HG02981 (cell line): ENCODE data around the gene LVRN.

Source experiments
- ATAC-seq: cut with Tn5 transposase; IDR thresholded peaks from one replicate; pipeline ENCODE4 v1.9.1; 2021; ENCODE audit warnings: mild to moderate bottlenecking, moderate library complexity; ENCODE audit not compliant: unreplicated experiment

The LVRN gene

DNA sequence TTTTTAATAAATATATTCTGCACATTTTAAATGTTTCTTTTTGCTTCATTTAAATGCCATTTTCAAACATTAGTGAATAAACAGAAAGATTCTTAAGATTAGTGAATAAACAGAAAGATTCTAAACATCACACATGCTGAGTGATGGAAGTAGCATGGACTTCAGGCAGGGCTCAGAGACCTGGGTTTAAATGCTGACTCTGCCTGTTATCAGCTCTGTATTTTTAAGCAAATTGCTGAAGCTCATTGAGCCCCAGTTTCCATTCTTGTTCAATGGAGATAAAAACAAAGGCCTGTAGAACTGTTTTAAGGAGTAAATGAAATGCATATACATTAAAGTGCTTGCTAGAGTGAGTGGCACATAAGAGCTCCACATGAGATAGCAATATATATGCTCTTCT, 8.1 kb upstream of the LVRN start:
- no peak for ATAC-seq

DNA sequence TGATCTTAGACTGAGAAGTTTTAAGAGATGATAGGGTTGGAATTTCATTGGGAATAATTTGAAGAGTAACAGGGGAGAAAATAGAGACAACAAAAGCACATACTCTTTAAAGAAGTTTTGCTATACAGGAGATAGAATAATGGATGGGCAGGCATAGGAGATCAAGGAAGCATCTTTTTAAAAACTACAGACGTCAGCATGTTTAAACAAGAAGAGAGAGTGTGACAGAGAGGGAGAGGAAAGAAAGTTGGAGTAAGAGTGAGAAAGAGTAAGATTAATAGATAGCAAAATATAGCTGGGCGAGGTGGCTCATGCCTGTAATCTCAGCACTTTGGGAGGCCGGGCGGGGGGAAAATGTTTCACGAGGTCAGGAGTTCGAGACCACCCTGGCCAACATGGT, 5.3 kb upstream of the LVRN start:
- no peak for ATAC-seq

DNA sequence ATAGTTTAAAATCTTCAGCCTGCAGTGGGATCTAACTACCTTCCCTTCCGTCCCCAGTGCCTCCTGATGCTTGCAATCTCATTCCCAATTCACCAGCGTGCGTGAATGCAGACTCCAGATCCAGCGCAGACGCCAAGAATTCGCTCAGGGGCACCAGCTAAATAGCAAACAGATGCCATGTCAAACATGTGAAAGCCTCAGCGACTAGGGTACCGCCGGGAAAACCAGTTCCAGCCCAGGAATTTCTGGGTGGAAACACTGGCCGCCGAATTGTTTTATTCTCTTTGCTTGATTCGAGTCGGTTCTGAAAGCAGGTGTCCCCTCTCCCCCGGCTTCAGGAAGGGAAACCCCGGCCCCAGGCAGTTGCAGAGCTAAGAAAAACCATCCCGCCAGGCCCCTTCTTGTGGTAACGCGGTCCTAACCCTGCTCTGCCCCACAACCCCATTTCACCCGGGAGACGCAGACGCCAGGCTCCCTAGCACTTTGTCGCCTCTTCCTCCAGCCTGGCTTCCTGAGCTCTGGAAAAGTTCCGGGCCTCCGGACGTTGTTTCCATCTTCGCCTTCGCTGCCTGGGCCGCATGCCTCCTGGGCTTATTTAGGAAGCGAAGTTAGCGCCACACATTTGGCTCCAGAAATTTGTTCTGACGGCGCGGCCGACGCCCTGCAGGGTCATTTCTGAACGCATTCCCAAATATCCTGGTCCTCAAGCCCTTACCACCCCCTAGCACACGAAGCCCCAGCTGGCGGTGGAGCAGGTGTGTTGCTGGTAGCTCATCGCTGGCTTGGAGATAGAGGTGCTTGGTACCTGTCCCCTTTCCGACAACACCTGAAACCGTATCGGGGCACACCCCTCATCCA, 665 bp upstream of the LVRN start:
- no peak for ATAC-seq

DNA sequence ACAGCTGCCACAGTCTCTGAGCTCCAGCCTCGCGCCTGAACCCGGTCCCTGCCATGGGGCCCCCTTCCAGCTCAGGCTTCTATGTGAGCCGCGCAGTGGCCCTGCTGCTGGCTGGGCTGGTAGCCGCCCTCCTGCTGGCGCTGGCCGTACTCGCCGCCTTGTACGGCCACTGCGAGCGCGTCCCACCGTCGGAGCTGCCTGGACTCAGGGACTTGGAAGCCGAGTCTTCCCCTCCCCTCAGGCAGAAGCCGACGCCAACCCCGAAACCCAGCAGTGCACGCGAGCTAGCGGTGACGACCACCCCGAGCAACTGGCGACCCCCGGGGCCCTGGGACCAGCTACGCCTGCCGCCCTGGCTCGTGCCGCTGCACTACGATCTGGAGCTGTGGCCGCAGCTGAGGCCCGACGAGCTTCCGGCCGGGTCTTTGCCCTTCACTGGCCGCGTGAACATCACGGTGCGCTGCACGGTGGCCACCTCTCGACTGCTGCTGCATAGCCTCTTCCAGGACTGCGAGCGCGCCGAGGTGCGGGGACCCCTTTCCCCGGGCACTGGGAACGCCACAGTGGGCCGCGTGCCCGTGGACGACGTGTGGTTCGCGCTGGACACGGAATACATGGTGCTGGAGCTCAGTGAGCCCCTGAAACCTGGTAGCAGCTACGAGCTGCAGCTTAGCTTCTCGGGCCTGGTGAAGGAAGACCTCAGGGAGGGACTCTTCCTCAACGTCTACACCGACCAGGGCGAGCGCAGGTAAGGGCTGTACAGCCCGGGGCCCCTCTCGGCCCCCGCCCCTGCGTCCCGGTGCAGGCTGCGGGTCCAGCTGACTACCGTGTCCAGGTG, 509 bp downstream of the LVRN start:
- ATAC-seq, result no peak

DNA sequence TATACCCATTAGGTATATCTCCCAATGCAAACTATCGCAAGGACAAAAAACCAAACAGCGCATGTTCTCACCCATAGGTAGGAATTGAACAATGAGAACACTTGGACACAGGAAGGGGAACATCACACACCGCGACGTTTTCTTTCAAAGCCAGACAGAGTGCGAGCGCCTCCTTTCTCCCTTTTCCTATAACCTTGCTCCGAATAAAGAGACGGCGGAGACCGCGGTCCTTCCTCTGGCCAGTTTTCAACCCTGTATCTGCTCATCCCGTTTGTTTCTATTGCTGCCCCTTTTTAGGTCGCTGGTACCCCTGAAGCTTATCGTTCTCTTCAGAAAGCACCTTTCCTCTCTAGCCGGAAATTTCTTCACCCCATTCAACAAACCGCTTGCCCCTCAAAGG, 1.3 kb downstream of the LVRN start:
- ATAC-seq, result no peak

DNA sequence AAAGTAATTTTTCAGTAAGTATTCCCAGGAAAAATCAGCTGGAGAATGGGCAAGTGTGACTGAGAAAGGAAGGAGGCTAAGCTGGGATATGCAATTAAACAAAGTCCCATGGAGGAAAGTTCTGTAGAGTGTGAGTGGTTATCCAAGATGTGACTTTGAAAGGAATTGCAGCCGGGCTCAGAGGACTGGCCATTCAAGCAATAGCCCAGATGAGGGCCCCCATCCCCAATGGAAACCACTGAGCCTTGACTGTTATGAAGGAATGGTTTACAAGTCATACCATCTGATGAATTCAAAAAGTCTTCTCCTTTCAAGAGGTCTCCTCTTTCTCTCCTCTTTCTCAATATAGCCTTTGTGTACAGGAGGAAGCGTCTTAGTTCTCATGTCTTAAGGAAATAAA, 6.5 kb downstream of the LVRN start:
- ATAC-seq, result no peak

DNA sequence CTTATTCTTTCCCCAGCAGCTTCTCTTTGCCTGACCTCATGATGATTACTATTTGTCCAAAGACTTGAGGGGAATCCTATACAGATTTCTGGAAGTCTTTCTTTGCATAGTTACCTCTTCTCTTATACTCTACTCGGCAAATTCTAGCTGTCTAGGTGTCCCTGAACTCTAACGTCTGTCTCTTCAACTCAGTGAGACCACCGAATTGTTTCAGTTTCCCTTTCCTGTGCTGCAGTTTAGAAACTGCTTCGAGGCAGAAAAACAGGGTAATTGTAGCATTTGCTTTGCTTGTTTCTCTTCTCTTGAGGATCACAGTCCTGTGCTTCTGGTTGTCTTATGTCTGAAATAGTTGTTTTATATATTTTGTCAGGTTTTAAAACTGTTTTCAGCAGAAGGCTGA, 14.8 kb downstream of the LVRN start:
- ATAC-seq, result peak; percentile 91

DNA sequence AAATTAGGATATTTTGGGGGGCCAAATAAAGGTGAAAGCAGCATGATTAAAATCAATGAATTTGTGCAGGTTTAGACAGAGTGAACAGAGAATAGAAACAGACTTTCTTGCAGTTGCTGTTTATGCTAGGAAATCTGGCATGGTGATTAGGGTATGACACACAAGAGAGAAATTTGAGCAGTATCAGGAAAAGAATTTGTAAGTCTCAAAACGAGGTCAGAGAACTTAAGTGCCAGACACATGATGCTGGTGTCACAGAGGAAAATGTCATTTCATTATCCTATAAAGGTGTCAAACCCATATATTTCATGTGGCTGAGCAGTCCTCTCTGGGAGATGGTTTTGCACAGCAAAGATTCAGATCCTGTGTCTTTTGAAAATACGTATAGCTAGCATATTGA, 15.7 kb downstream of the LVRN start:
- no peak for ATAC-seq

DNA sequence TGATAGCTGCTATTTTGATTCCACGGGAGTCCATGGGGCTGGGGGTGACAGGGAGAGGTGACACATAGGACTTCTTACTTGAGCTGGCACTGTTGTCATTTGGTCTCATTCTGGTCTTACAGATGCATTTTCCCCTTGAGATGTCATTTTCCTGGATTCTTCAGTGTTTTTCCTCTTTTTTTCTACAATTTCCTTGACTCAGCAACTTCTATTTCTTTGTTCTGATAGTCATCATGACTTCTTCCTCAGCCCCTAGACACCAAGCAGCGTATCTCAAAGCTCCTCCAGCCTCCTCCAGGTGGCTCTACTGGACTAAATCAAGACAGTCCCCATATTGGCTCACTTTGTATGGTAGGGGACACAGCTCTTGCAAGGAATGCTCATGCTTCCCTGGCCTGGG, 16.5 kb downstream of the LVRN start:
- no peak for ATAC-seq

DNA sequence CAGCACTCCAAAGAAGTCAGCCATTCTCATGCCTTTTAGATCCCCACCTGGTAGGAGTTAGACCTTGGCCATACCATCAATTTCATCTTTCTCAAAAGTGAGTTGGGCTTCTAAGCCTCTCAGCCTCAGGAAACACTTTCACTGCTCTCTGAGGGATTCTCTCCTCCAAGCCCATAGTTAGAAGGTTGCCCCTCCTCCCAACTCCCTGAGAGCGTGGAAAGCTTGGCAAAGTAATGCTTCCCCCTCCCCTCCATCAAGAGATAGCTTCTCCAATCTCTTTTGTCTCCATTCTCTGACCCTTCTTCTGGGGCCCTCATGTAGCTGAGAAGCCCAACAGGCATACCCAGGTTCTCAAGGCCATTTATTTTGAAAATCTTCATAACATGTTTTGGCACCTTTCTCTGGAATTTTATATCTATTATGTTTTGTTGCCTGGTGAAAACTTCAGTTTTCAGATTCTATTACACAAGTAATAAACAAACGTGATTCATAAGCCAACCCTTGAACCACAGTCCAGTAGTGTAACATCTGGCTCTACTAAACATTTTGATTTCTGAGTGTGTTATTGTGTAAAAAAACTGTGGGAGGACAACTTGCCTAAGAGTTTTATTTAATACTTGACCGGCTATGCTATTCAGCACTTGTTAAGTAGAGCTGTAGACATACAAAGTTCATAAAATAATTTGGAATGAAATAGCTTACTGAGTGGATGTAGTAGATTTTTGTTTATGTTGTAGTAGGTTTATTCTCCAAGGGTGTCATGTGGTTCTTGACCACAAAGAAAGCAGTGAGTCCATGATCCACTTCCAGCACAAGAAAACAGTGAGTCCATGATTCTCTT, 17.1 kb downstream of the LVRN start:
- ATAC-seq, result no peak

DNA sequence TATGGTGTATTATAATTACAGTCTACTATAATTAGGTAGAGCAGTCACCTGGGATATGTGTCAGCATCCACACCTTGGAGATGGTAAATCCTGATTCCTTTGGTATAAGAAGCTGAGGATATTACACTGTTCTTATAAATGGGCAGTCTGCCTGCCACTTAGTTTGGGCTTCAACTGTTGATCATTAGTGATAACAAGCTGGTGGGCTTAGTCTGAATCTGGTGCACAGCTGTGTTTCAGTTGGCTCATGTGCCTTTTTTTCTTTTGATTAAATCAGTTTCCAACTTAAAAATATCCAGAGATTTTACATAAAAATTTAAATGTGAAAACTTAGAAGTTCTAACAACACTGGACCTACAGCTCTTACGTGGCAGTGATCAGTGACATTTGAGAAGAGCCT, 21.2 kb downstream of the LVRN start:
- ATAC-seq, result no peak

DNA sequence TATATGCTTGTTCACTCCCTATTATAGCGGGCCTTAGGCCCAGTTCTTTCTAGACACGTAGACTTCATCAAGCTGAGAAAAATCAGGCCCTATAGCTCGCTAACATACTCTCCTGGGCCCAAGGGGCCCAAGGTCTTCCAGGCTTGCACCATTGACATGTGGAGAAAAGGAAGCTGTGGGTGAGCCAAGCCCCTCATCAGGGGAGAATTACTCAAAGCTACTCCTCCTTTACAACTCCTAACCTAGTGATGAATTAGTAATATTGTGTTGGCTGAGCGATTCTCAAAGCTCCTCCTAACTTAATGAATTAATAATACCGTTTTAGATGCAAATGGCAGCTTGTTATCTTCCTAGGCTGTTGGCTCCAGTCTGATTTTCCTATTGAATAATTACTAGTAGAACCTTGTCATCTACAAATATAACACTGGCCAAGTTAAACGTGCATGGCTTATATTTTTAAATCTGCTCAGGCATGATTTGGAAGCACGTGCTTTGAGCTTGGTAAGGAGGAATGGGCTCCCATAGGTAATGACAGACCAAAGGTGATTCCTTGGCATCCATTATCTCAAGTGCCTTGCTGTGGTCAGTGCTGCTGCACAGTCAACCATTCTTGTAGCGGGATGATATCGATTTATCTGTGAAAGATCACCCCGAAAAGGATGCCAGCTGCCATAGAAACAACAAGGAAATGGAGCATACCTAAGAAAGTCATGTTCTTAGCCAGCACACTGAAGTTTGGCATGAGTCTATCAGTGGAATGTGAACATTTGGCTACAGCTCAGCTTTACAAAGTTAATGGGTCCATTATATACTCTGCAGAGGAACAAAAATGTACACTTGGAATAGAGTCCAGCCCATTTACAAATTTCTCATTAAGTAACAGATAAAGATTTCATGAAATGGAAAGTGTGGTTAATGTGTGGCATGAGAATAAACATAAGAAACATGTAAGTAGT, 23.8 kb downstream of the LVRN start:
- ATAC-seq, result no peak

DNA sequence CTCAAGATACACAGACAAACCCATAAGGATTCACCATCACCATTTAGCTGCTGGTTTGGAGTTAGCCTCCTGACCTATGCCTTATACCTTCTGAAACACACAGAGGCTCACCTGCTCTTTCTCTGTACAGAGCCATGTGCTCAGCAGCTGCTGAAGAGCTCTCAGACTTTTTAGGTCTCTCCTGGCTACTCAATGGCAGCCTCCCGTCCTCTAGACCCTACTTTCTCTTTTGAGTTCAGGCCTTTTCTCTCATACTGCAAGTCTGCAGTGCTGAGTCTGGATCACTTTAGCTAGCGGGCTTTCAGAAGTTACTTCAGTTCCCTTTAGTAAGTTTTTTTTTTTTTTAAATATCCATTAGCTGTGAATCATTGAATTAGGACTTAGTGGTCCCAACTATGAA, 25.7 kb downstream of the LVRN start:
- ATAC-seq, result no peak

DNA sequence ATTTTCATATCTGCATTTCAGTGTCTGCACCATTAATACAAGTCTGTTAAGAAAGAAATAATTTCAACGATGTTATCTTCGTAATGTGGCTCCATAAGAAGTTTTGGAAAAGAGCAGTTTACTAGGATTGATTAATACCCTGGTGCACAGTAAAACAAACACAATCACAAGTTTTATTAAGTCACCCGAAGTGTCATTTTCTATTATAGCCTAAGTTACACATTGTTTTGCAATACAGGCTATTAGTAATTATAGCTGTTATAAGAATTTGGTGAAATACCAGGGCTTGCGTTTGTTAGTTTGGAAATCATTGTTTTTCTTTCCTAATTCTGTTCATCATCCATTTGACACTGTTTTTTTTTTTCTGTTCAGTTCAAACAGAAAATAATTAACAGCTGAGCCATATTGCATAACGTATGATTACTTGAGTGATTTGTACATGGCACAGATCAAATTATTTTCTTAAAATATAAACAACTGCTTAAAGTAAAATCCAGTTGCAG, 30.6 kb downstream of the LVRN start:
- no peak for ATAC-seq

DNA sequence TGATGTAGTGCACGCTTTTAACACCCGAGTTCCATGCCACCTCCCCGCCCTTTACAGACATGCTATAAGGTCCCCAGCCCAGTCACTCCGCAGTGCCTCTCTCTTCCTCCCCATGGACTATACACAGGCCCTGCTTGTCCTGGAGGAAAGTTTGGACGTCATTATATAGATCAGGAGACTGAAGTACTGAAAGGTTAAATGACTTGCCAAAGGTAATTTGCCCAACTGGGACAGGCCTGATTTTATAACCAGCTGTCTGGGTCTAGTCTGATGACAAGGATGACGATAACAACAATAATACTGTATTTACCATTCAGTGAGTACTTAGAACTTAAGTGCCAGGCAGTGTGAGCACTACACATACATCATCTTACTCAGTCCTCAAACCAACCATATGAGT, 33.1 kb downstream of the LVRN start:
- no peak for ATAC-seq

DNA sequence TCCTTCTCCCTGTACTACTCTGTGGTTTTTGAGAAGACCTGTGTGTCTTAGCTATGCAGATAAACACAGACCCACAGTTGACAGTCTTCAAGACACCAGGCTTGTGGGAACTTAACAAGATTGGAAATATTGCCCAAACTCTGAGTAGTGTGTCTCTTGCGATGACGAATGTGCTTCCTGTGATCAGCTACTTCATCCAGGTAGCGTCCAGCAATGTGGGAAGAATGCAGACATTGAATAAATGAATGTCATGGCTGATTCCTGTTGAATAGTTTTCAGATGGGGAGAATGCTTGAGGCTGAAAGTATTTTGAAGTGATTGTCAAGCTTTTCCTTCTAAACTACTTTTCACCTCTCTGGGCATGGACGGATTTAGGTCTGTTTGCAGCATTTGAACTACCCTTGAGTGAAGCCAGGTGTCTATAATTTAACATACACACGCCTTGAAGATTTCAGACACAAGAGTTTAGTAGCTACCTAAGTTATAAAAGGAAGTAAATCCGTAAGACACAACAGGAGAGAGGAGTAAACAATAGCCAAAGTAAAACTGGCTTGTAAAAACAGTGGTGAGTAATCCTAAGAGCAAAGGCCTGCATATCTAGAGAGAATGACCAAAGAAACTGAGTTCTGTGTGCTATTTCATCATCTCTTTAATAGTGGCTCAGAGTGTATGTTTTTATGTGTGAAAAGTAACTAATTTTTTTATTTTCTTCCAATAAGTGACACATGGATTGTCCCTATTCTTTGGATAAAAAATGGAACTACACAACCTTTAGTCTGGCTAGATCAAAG, 40.0 kb downstream of the LVRN start:
- ATAC-seq, result no peak

DNA sequence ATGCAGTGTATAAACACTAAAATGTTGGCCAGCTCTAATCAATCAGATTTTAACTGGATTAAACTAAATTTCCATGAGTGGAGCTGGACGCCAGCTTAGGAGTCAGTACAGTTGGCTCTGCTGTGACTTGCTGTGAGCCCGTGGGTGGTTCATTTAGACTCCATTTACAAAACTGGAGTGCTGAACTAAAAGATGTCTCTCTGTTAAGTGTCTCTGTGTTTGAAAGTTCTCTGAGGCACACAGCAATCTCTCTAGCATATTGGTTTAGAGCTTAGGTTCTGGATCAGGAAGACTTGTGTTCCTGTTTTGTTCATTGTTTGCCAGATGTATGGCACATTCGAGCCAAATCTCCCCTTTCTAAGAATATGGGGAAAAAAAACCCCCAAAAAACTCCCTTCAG, 42.0 kb downstream of the LVRN start:
- no peak for ATAC-seq

DNA sequence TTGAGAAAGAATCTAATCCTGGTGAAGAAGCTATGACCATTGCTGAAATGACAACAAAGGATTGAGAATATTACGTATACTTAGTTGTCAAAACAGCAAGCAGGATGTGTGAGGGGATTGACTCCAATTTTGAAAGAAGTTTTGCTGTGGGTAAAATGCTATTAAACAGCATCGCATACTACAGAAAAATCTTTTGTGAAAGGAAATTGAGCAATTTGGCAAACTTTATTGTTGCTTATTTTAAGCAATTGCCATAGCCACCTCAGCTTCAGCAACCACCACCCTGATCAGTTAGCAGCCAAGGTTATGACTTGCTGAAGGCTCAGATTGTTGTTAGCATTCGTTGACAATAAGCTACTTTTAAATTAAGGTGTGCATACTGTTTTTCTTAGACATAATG, 47.5 kb downstream of the LVRN start:
- no peak for ATAC-seq

DNA sequence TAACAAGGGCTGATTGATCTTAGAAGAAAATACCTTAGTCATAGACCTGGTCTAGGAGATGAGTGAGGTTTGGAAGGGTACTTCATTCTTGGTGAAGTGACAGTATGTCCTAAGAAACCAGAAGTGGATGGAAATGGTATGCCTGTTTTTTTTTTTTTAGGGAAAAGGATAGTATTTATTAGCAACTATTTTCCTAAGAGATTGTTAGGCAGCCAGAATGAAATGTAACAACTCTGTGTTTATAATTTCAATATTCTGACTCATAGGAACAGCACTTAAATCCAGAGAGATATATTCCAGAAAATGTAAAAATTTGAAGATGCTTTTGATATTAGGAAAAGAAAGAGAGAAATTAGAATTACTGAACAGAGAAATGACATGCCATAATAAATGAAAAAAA, 48.8 kb downstream of the LVRN start:
- ATAC-seq, result no peak
